Measurements from ENCODE around the gene HIVEP3. TPM values are rescaled to one million over a fixed set of nuclear protein-coding genes. Genes with fewer than 3 reads are reported as not detected.

The HIVEP3 gene
- total RNA-seq, 1 donor from 2014 or later, result 1.8 TPM

DNA sequence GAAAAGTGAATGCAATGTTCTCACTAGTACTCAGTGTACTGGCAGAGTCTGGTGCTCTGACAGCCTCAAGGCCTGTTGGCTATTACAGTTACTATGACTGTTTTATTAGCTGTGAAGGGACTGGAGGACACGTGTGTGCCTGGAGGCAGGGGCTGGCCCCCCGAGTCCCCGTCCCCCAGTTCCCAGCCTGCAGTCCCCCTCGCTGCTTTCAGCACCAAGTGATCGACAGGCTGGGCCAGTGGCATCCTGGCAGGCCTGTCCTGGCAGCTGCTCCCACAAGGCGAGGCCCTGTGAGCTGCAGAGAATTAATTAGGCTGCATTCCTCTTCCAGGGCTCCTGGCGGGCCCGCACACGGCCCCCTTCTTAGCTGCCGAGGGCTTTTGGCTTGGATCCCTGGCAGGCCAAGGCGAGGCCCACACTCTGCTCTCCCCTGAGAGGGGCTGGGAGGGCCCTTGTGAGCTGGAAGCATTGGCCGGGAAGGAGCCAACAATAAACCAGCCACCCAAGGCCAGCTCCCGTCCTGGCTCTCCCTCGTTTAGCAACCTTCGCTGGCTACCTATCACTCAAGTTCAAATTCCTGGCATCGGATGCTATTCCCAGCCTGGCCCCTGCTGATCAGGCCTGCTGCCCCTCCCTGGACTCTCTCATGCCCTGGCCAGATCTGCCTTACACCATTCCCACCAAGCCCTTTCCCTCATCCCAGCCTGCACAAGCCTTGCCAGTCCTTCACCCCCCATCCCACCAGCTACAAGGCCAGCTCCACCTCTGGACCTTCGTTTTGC, 444.0 kb downstream of the HIVEP3 start:
- no peak for DNase-seq (ENCODE audit: low read depth in 2 of 2)

DNA sequence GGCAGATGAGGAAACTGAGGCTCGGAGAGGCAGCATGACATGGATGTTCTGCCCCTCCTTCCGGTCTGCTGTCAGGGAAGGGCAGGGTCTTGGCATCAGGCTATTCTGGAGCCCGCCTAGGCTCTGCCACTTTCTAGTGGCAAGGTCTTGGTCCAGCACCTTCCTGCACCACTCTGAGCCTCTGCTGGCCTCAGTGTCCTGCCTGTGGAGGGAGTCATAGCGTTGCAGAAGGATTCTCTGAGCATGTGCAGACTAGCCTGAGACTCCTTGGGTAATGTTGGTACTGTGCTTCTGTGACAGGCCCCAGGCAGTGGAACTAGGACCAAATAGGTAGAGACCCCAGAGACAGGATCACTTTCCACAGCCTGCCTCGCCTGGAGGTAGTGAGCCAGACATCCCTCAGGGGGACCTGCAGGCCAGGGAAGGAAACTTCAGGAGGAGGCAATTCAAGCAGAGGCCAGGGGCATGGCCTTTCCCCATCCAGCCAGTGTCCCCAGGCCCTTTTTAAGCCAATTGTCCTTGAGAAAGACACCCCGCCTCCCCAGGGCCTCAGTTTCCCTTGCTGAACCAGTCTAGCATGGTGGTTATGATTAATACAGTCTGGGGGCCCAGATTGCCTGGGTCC, 444.9 kb downstream of the HIVEP3 start:
- no peak for DNase-seq (ENCODE audit: low read depth in 2 of 2)

DNA sequence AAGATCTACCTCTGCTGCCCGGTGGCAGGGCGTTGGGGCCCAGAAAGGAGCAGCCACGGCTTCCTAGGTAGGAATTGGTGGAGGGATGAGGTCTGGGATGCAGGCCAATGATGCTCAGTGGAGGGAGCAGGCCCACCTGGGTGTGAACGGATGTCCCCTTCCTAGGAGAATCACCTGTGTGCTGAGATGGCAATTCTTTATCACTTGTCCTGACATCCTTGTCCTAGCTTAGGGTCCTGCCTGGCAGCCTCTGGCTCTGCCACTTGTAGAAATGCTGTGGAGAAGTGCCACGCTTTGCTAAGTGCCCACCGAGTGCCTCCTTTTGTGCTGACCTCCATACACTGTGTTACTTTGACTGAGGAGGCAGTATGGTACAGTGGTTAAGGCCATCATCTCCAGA, 447.1 kb downstream of the HIVEP3 start:
- no peak for DNase-seq (ENCODE audit: low read depth in 2 of 2)

DNA sequence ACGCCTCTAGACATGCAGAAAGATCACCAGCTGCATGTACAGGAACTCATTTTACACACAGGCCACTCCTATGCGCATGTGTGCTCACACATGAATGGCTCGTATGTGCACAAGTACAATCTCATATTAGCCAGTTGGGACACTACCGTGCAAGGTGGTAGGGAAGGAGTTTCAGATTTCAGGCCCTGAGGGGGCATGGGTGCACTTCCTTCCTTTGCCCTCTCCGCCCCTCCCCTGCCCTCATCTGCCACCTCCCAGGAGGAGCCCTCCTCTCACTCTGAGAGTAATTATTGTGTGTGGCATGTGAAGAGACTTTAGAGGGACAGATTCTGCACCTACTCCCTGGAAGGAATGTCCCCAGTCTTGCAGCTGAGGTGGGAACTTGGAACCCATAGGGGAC, 449.0 kb downstream of the HIVEP3 start:
- no peak for DNase-seq (ENCODE audit: low read depth in 2 of 2)

DNA sequence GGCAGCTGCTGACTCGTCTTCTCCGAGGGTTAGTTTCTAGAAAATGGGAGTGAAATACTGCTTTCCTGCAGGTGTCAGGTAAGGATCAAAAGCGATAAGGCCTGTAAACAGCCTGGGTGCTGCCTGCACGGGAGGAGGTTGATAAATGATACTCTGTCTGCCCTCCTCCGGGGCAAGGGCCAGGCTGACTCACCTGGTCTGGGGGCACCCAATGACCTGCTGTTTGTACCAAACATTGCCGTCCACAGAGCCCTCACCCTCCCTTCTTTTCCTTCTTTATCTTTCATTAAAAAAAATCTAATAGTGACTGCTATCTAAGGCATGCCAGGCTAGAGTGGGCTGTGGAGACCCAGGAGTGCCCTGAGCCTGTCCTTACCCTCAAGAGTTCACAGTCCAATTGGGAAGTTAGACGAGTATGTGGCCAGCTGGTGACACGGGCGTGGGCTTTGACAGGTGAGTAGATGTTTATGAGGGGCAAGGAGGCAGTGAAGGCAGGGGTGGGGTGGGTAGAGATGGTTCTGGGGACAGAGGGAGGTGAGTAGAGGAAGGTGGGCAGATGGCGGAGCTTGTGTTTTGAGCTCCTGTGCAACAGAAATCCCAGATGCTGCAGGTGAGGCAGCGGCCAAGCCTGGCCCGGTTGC, 450.5 kb downstream of the HIVEP3 start:
- no peak for DNase-seq (ENCODE audit: low read depth in 2 of 2)

DNA sequence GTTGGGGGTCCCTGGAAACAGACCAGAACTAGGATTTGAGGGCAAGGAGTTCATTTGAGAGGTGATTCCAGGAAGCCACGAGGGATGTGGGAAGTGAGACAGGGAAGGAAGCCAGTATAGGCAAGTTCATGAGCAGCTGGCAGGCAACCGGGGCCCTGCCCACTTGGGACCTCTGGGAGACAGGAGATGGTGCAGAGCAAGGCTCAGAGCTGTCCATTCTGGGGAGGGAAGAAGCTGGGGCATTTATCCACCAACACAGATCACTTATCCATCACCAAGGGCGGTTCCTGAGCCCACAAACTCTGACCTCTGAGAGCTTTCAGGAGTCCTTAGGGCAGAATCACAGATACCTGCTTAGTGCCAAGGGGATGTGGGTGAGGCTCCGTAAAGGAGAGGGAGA, 451.0 kb downstream of the HIVEP3 start:
- DNase-seq (ENCODE audit: low read depth in 2 of 2), result no peak

DNA sequence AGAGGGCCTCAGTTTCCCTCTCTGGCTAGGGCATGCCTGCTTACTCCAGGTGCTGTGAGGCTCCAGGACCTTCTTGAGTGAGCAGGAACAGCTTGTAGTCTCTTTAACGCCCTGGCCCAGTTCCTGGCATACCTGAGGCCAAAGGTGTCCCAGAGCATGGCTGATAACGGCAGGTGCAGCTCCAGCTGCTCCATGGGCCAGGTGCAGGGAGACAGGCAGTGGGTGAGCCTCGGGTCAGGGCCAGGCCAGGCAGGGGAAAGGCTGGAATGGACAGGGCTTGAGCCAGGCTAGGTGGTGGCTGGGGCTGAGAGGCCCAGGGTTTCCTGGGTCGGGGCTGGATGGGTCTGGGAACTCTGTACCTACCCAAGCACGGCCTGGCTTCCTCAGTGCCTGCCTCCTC, 452.6 kb downstream of the HIVEP3 start:
- DNase-seq (ENCODE audit: low read depth in 2 of 2), result no peak

DNA sequence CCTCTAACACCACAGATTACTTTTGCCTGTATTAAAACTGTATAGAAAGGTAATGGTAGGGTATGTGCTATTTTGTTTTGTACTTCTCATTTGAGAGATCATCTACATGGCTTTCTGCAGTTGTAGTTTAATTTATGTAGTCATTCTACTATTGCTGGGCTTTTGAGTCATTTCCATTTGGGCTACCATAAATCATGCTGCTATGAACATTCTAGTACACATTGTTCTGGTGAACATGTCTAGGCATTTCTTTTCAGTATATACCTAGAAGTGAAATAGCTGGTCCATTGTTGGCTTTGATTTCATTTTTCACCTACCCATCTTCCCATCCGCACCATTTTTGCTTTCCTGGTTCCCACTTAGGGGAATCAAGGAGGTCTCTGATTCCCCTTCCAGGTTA, 453.0 kb downstream of the HIVEP3 start:
- DNase-seq (ENCODE audit: low read depth in 2 of 2), result no peak

DNA sequence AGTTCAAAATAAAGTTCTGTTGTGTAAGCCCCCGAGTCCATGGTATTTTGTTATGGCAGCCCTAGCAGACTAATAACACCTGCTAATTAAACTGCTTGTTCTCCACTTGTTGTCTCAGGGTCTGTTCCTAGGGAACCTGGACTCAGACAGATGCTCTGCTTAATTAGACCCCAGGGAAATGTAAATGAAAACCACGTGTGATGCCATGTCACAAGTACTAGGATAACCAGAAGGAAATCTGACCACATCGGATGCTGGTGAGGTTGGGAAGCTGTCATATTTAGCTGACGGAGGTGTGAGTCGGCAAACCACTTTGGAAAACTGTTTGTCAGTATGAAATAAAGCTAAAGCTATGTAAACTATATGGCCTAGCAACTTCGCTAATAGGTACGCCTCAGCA, 453.8 kb downstream of the HIVEP3 start:
- DNase-seq (ENCODE audit: low read depth in 2 of 2), result no peak

DNA sequence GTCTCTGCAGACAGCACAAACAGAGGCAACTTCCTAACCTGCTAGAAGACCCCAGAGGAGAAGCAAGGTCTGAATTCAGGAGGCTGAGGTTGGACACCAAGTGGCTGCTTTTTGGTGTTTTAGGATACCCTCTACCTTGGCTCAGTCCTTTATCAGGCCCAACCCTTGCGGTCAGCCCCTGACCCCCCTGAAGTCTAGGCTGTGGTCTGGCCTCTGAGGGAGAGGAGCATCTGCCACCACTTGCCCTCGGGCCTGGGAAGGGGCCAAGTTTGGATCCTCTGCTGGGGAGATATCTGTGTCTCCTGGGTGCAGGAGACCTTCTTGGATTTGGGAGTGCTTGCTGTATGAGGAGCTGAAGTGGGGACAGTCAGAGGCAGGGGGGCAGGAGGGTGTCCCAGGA, 455.2 kb downstream of the HIVEP3 start:
- DNase-seq (ENCODE audit: low read depth in 2 of 2), result no peak

DNA sequence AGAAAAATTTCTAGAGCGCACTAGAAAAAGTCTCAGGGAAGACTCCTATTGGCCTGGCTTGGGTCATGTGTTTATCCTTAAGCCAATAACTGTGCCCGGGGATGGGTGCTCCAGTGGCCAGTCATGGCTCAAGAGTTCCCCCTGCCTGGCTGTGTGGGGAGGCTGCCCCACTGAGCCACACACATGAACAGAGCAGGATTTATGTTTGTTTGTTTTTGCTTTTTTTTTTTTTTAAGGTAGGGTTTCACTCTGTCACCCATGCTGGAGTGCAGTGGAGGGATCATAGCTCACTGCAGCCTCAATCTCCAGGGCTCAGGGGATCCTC, 456.1 kb downstream of the HIVEP3 start:
- no peak for DNase-seq (ENCODE audit: low read depth in 2 of 2)

DNA sequence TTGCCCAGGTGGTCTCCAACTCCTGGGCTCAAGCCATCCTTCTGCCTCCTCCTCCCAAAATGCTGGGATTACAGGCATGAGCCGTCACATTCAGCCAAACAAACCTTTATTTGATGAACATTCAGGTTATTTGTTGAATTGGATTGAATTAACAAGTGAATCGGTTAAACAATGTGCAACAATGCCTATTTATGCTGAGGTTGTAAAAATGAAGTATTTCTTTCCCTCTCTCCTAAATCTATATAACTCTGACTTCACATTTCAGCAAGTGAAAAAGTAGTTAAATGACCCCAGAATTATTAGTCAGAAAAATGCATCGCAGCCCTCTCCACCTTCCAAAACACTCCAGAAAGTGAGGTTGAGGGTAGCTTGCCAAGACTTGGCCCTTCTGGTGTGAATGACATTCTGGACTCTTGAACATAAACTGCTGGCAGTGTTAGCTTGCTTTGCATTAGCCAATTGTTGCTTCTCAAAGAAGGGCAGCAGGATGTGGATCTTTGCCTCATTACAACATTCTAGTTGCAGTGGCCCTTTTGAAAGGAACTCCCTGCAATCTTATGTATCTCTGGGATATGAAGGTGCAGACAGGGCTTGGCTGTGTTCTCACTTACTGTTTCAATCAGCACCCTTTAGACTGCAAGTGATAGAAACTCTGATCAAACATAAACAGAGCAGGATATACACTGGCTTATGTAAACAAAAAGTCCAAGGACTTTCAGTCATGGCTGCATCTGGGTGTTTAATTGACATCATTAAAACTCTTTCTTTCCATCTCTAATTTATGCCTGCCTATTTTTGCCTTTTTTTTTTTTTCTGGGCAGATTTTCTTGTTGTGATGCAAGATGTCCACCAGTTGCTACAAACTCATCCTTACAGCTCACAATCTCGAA, 456.7 kb downstream of the HIVEP3 start:
- no peak for DNase-seq (ENCODE audit: low read depth in 2 of 2)

DNA sequence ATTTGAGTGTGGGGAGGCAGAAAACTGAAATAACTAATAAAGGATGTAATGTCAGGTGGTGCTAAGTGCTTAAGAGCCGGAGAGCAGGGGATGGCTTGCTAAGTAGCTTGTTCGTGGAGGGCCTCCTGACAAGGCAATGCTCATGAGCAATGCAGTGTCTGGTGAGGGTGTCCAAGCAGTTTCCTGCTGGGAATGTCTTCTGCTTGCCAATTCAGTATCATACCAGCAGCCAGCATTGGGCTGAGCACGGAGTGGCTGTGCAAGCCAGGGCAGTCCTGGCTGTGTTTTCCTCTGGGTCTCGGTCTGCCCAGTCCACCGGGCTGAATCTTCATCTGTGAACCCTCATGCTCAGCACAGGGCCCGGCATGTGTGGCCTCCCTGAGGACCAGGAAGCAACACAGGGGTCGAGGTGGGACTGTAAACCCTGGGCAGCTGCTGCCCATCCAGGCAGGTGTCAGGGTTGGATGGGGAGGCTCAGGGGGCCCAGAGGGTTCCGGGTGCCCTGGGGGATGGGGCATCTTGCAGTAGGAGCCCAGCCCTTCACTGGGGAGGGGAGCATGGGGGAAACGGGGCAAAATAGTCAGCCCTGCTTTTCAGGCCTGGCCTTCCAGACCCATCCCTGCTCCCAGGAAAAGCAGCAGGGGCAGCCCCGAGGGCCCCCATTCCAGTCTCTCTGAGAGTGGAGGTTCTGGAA, 461.7 kb downstream of the HIVEP3 start:
- no peak for DNase-seq (ENCODE audit: low read depth in 2 of 2)

Other genes with a start within 250 kb of the HIVEP3 start
- not detected in 2 replicates for gene GUCA2B, start 234.5 kb upstream of the HIVEP3 start, total RNA-seq
- gene GUCA2A, start 245.8 kb upstream of the HIVEP3 start, total RNA-seq, result not detected in 2 replicates